Keratinocyte (primary cell): ENCODE data around the gene SOCS6. TPM values are rescaled to one million over a fixed set of nuclear protein-coding genes. Genes with fewer than 3 reads are reported as not detected.
A peak's percentile ranks its signal among the peaks of the same experiment; 100 is the strongest.

Experiments
- DNase-seq: peaks from one replicate; pipeline ENCODE4 v3.0.0-alpha.2; 2011; ENCODE audit warnings: low read depth, missing footprints, low spot score
- FAIRE-seq: peaks from 2 replicates; lab custom pipeline; 2011; peaks lifted over from hg19 to GRCh38; lab: Jason Lieb, UNC
- H2AFZ ChIP-seq: 2 replicates; pipeline ENCODE4 v1.6.0; 2012; ENCODE audit warnings: low read length, control low read depth, inconsistent platforms; ENCODE audit not compliant: control insufficient read depth
- H3K27ac ChIP-seq: 2 replicates; pipeline ENCODE4 v1.5.1; 2011; ENCODE audit warnings: low read length; ENCODE audit not compliant: control insufficient read depth, insufficient read depth
- H3K27me3 ChIP-seq: 3 replicates; pipeline ENCODE4 v1.6.0; 2011; ENCODE audit warnings: low read length; ENCODE audit not compliant: control insufficient read depth, insufficient read depth; ENCODE audit errors: extremely low read depth
- H3K36me3 ChIP-seq, 2 experiments: 2 replicates in 1 of 2; 3 replicates in 1 of 2; pipeline ENCODE4 v1.5.1; 2011; ENCODE audit warnings: low read length in 2 of 2, mild to moderate bottlenecking in 1 of 2; ENCODE audit not compliant: control insufficient read depth in 2 of 2, insufficient read depth in 2 of 2; ENCODE audit errors: extremely low read depth in 1 of 2
- H3K4me1 ChIP-seq: 3 replicates; pipeline ENCODE4 v1.5.1; 2011; ENCODE audit warnings: low read length; ENCODE audit not compliant: control insufficient read depth, insufficient read depth; ENCODE audit errors: extremely low read depth
- H3K4me2 ChIP-seq: 3 replicates; pipeline ENCODE4 v1.6.0; 2011; ENCODE audit warnings: low read depth, low read length; ENCODE audit not compliant: control insufficient read depth, insufficient read depth; ENCODE audit errors: extremely low read depth
- H3K4me3 ChIP-seq, 3 experiments: fragments of 200-600 bp in 1 of 3; sonication (generic) in 1 of 3; 2 replicates in 2 of 3; 3 replicates in 1 of 3; pipeline ENCODE4 v1.5.1; 2011 to 2016; ENCODE audit warnings: low read length in 3 of 3, mild to moderate bottlenecking in 3 of 3, control low read depth in 2 of 3, inconsistent platforms in 1 of 3, low read depth in 1 of 3, mixed read lengths in 1 of 3, mixed run types in 1 of 3, moderate library complexity in 1 of 3; ENCODE audit not compliant: control insufficient read depth in 2 of 3, insufficient read depth in 2 of 3; ENCODE audit errors: extremely low read depth in 1 of 3
- H3K79me2 ChIP-seq: 2 replicates; pipeline ENCODE4 v1.6.0; 2012; ENCODE audit warnings: low read length; ENCODE audit not compliant: control insufficient read depth, insufficient read depth
- H3K9ac ChIP-seq: 3 replicates; pipeline ENCODE4 v1.6.0; 2011; ENCODE audit warnings: low read length; ENCODE audit not compliant: control insufficient read depth, insufficient read depth; ENCODE audit errors: extremely low read depth
- H3K9me1 ChIP-seq: 3 replicates; pipeline ENCODE4 v1.6.0; 2011; ENCODE audit warnings: low read length; ENCODE audit not compliant: control insufficient read depth, insufficient read depth; ENCODE audit errors: extremely low read depth
- H3K9me3 ChIP-seq: 2 replicates; pipeline ENCODE4 v1.5.1; 2012; ENCODE audit warnings: low read depth, low read length; ENCODE audit not compliant: control insufficient read depth
- H4K20me1 ChIP-seq: 3 replicates; pipeline ENCODE4 v1.6.0; 2011; ENCODE audit warnings: low read length; ENCODE audit not compliant: control insufficient read depth, insufficient read depth; ENCODE audit errors: extremely low read depth
- EZH2 ChIP-seq: IDR thresholded peaks from one replicate; pipeline ENCODE4 v1.6.1; 2012; ENCODE audit warnings: inconsistent platforms, mild to moderate bottlenecking, low read length, moderate library complexity
- dilution Hi-C: fragments of 300-500 bp; cut with MboI; formaldehyde crosslinking; loops from one replicate; pipeline ENCODE4 v1.7.0; 2020; ENCODE audit warnings: low sequenced_read_pairs; ENCODE audit not compliant: extremely low pct_ligation_motif_present
- polyA plus RNA-seq, 5 experiments: library from polyadenylated mRNA; depleted of rRNA in 3 of 5; stranded (reverse) in 3 of 5; stranded (forward) in 1 of 5; unstranded in 1 of 5; fragments of >200 nt; gene quantifications; 1 replicate in 1 of 5; 2 replicates in 3 of 5; 3 replicates in 1 of 5; pipeline versions ENCODE4 v1.2.1 to v1.2.3, GENCODE V29; 2011 to 2012; ENCODE audit warnings: missing spikeins in 2 of 5, low read depth in 1 of 5, low replicate concordance in 1 of 5
- TF ChIP-seq, protein P1 (sequence below), 3 experiments: IDR thresholded peaks in 1 of 3; conservative IDR thresholded peaks in 1 of 3; optimal IDR thresholded peaks in 1 of 3; 2 replicates in 2 of 3; 3 replicates in 1 of 3; pipeline versions ENCODE3 to v1.5.1; 2011; ENCODE audit warnings: low read length in 3 of 3, mild to moderate bottlenecking in 3 of 3, moderate library complexity in 2 of 3, control low read depth in 1 of 3, inconsistent platforms in 1 of 3; ENCODE audit not compliant: insufficient read depth in 2 of 3; ENCODE audit errors: extremely low read depth in 1 of 3

SOCS6 gene
- polyA plus RNA-seq, 1 donor (not counting 4 experiments of a cell fraction or from before 2014, with no cell fraction given): 22.2 TPM

GRCh38 chr18:70376914-70377258, 88.0 kb downstream of the SOCS6 start:
- H3K4me2 ChIP-seq: no peak overlapping the region
- H3K4me3 ChIP-seq: no peak overlapping the region
- H3K27me3 ChIP-seq: no peaks in the 10 kb centered on the region
- H3K27ac ChIP-seq: no peak overlapping the region
- H2AFZ ChIP-seq: no peak overlapping the region
- no peak for TF ChIP-seq EZH2
- TF ChIP-seq, protein P1, sequence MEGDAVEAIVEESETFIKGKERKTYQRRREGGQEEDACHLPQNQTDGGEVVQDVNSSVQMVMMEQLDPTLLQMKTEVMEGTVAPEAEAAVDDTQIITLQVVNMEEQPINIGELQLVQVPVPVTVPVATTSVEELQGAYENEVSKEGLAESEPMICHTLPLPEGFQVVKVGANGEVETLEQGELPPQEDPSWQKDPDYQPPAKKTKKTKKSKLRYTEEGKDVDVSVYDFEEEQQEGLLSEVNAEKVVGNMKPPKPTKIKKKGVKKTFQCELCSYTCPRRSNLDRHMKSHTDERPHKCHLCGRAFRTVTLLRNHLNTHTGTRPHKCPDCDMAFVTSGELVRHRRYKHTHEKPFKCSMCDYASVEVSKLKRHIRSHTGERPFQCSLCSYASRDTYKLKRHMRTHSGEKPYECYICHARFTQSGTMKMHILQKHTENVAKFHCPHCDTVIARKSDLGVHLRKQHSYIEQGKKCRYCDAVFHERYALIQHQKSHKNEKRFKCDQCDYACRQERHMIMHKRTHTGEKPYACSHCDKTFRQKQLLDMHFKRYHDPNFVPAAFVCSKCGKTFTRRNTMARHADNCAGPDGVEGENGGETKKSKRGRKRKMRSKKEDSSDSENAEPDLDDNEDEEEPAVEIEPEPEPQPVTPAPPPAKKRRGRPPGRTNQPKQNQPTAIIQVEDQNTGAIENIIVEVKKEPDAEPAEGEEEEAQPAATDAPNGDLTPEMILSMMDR (optimal IDR thresholded peaks at IDR 0.05 in 1 of 3, IDR thresholded peaks at IDR 0.05 in 1 of 3, conservative IDR thresholded peaks at IDR 0.05 in 1 of 3; ENCODE audit: extremely low read depth in 1 of 3, insufficient read depth in 2 of 3, low read length in 3 of 3): no peak
- no peak for DNase-seq
- no peak for FAIRE-seq
- H3K4me1 ChIP-seq: peaks cover 32% of the 10 kb centered on the region
- no peak overlapping the region for H3K9ac ChIP-seq
- no peaks in the 10 kb centered on the region for H4K20me1 ChIP-seq
- H3K36me3 ChIP-seq: no peaks in the 10 kb centered on the region
- no peaks in the 10 kb centered on the region for H3K79me2 ChIP-seq
- dilution Hi-C loops: no loop called here
- no peaks in the 10 kb centered on the region for H3K9me1 ChIP-seq
- H3K9me3 ChIP-seq: no peaks in the 10 kb centered on the region

GRCh38 chr18:70377317-70377799, 88.5 kb downstream of the SOCS6 start:
- H4K20me1 ChIP-seq: no peaks in the 10 kb centered on the region
- H3K36me3 ChIP-seq: no peaks in the 10 kb centered on the region
- peaks cover 30% of the 10 kb centered on the region for H3K4me1 ChIP-seq
- H3K79me2 ChIP-seq: no peaks in the 10 kb centered on the region
- DNase-seq: no peak
- H3K9ac ChIP-seq: no peak overlapping the region
- no peak for FAIRE-seq
- TF ChIP-seq, protein P1 (optimal IDR thresholded peaks at IDR 0.05 in 1 of 3, IDR thresholded peaks at IDR 0.05 in 1 of 3, conservative IDR thresholded peaks at IDR 0.05 in 1 of 3; ENCODE audit: extremely low read depth in 1 of 3, insufficient read depth in 2 of 3, low read length in 3 of 3): no peak
- TF ChIP-seq EZH2: no peak
- H3K4me2 ChIP-seq: no peak overlapping the region
- dilution Hi-C loops: no loop called here
- no peaks in the 10 kb centered on the region for H3K9me1 ChIP-seq
- no peaks in the 10 kb centered on the region for H3K27me3 ChIP-seq
- no peak overlapping the region for H3K4me3 ChIP-seq
- H3K9me3 ChIP-seq: no peaks in the 10 kb centered on the region
- H2AFZ ChIP-seq: peak overlapping the region; percentile 17
- no peak overlapping the region for H3K27ac ChIP-seq
